ENCODE data around the gene LGR6. TPM values are rescaled to one million over a fixed set of nuclear protein-coding genes. Genes with fewer than 3 reads are reported as not detected.

LGR6 gene
- total and polyA plus RNA-seq, 2 of the 8 experiments (the other 6 are each of a cell fraction or from before 2014, with no cell fraction given): 0.50 to 1.0 TPM

GRCh38 chr1:202293569-202293968 lies 100.0 kb downstream of the LGR6 start:
- FAIRE-seq: no peak
- no peaks in the 10 kb centered on the region for H3K36me3 ChIP-seq (ENCODE audit: control insufficient read depth in 2 of 4, insufficient read depth in 4 of 4, low read length in 3 of 4)
- no peaks in the 10 kb centered on the region for H3K4me1 ChIP-seq (replicated peaks in 1 of 4; ENCODE audit: control insufficient read depth in 3 of 4, insufficient read depth in 4 of 4, low read length in 3 of 4)
- 86% methylated on average over 4 of the region's 4 CpGs; no CpG with 5 or more reads in 1 of the 2 experiments for WGBS, 2 experiments (ENCODE audit: extremely low coverage in 1 of 2, insufficient coverage in 1 of 2, insufficient read length in 1 of 2, insufficient replicate concordance in 2 of 2, low coverage in 1 of 2, low lambda C conversion rate in 2 of 2, missing lambda C conversion rate in 1 of 2)
- H2BK15ac ChIP-seq (ENCODE audit: low read length): no peak overlapping the region
- H3K4me3 ChIP-seq (ENCODE audit: extremely low read depth in 1 of 4, insufficient read depth in 2 of 4, low read depth in 3 of 4, low read length in 4 of 4): no peak overlapping the region
- H3K23ac ChIP-seq (ENCODE audit: insufficient read length): no peak overlapping the region
- POLR2A ChIA-PET (ENCODE audit: partially characterized antibody): interaction anchor here (0.7 kb wide), 1 partner anchor 10 kb away, joined by 3 read pairs; no protein-coding TSS in a partner anchor
- H3K9me3 ChIP-seq (ENCODE audit: insufficient read depth in 2 of 2, low read depth in 1 of 2, low read length in 1 of 2): no peaks in the 10 kb centered on the region
- TF ChIP-seq EZH2 (IDR thresholded peaks at IDR 0.05; ENCODE audit: low read depth, low read length, severe bottlenecking) (no peak), RAD21 (IDR thresholded peaks at IDR 0.05 in 1 of 2, conservative IDR thresholded peaks at IDR 0.05 in 1 of 2; ENCODE audit: low read depth in 2 of 2, low read length in 2 of 2) (no peak), ZNF274 (IDR thresholded peaks at IDR 0.05; ENCODE audit: borderline replicate concordance, extremely low read depth, low read length) (no peak), CBX8 (IDR thresholded peaks at IDR 0.05; ENCODE audit: borderline replicate concordance, low read depth, low read length) (no peak), SP2 (IDR thresholded peaks at IDR 0.05; ENCODE audit: low read length) (no peak), RBBP5 (IDR thresholded peaks at IDR 0.05; ENCODE audit: borderline replicate concordance, low read depth, low read length) (no peak), SP1 (IDR thresholded peaks at IDR 0.05; ENCODE audit: low read depth, low read length) (no peak), CBX5 (IDR thresholded peaks at IDR 0.05; ENCODE audit: low read depth, low read length) (no peak), TAF1 (IDR thresholded peaks at IDR 0.05; ENCODE audit: low read depth, low read length) (no peak), JUN (IDR thresholded peaks at IDR 0.05; ENCODE audit: low read depth, low read length) (no peak), TEAD4 (IDR thresholded peaks at IDR 0.05; ENCODE audit: low read depth, low read length) (no peak)
- H3K9ac ChIP-seq (replicated peaks in 1 of 4; ENCODE audit: extremely low read depth in 1 of 4, low read depth in 3 of 4, low read length in 3 of 4): no peak overlapping the region
- no peak overlapping the region for H3K18ac ChIP-seq (ENCODE audit: extremely low read depth, low read length)
- H3K14ac ChIP-seq (ENCODE audit: insufficient read length): no peak overlapping the region
- H4K20me1 ChIP-seq (replicated peaks in 1 of 2; ENCODE audit: control insufficient read depth in 1 of 2, insufficient read depth in 2 of 2, low read length in 2 of 2): no peaks in the 10 kb centered on the region
- H3K56ac ChIP-seq (replicated peaks; ENCODE audit: insufficient read length, low read depth, low read length): no peak overlapping the region
- no peak overlapping the region for H3K4ac ChIP-seq (replicated peaks; ENCODE audit: insufficient read length, low read depth, low read length)
- H2BK120ac ChIP-seq (replicated peaks; ENCODE audit: low read depth, low read length): no peak overlapping the region
- no peak overlapping the region for H2AK5ac ChIP-seq (ENCODE audit: low read depth, low read length)
- H4K8ac ChIP-seq (ENCODE audit: extremely low read depth, insufficient read depth, low read length): no peak overlapping the region
- H2BK20ac ChIP-seq (ENCODE audit: low read length): no peak overlapping the region
- H2BK12ac ChIP-seq (ENCODE audit: low read depth, low read length): no peak overlapping the region
- H3K27ac ChIP-seq (ENCODE audit: low read depth, low read length): no peak overlapping the region
- no peak overlapping the region for H4K5ac ChIP-seq (ENCODE audit: insufficient read length, low read depth, low read length)
- no peak overlapping the region for H2AFZ ChIP-seq (ENCODE audit: low read length)
- CTCF ChIA-PET (ENCODE audit: partially characterized antibody): no interaction called here
- H3K4me2 ChIP-seq (ENCODE audit: insufficient read depth in 1 of 2, low read depth in 2 of 2, low read length in 2 of 2): no peak overlapping the region
- no peak overlapping the region for H4K91ac ChIP-seq (replicated peaks; ENCODE audit: insufficient read length, low read length)
- no peaks in the 10 kb centered on the region for H3K79me1 ChIP-seq (ENCODE audit: low read depth, low read length)
- no peaks in the 10 kb centered on the region for H3K79me2 ChIP-seq (ENCODE audit: control insufficient read depth in 1 of 2, insufficient read depth in 2 of 2, low read length in 2 of 2)
- no peaks in the 10 kb centered on the region for H3K27me3 ChIP-seq (replicated peaks in 1 of 4; ENCODE audit: control insufficient read depth in 3 of 4, extremely low read depth in 1 of 4, insufficient read depth in 3 of 4, low read length in 3 of 4)
- no peak overlapping the region for H2BK5ac ChIP-seq (ENCODE audit: low read depth, low read length)
- H3K23me2 ChIP-seq (ENCODE audit: low read depth, low read length): no peaks in the 10 kb centered on the region
- DNase-seq (ENCODE audit: low read depth in 1 of 2, low spot score in 2 of 2): no peak
